GM23248 (cell line): ENCODE data around the gene SLC36A2. TPM values are rescaled to one million over a fixed set of nuclear protein-coding genes. Genes with fewer than 3 reads are reported as not detected.

Source experiments
- DNase-seq: peaks from one replicate; pipeline ENCODE4 v3.0.0-alpha.2; 2015
- H2AFZ ChIP-seq: fragments of 200-600 bp; sonication (generic); 2 replicates; pipeline ENCODE4 v1.6.1; 2016; ENCODE audit warnings: antibody characterized with exemption
- H3F3A ChIP-seq: fragments of 200-600 bp; sonication (generic); 2 replicates; pipeline ENCODE4 v1.6.1; 2016; ENCODE audit warnings: mild to moderate bottlenecking, antibody characterized with exemption, mixed run types; ENCODE audit not compliant: insufficient read depth
- H3K27ac ChIP-seq: fragments of 200-600 bp; sonication (generic); 2 replicates; pipeline ENCODE4 v1.5.1; 2016; ENCODE audit warnings: mild to moderate bottlenecking
- H3K27me3 ChIP-seq: fragments of 200-600 bp; sonication (generic); replicated peaks from 2 replicates; pipeline ENCODE4 v1.6.1; 2016; ENCODE audit warnings: mild to moderate bottlenecking; ENCODE audit not compliant: insufficient read depth
- H3K36me3 ChIP-seq: fragments of 200-600 bp; sonication (generic); 2 replicates; pipeline ENCODE4 v1.6.1; 2016; ENCODE audit warnings: low read depth, mild to moderate bottlenecking
- H3K4me1 ChIP-seq: fragments of 200-600 bp; sonication (generic); 2 replicates; pipeline ENCODE4 v1.6.1; 2016; ENCODE audit warnings: mild to moderate bottlenecking; ENCODE audit not compliant: insufficient read depth
- H3K4me2 ChIP-seq: fragments of 200-600 bp; sonication (generic); one replicate; pipeline ENCODE4 v1.6.1; 2016; ENCODE audit warnings: mild to moderate bottlenecking; ENCODE audit not compliant: unreplicated experiment
- H3K4me3 ChIP-seq: fragments of 200-600 bp; sonication (generic); 2 replicates; pipeline ENCODE4 v1.5.1; 2016; ENCODE audit warnings: mild to moderate bottlenecking
- H3K79me2 ChIP-seq: fragments of 200-600 bp; sonication (generic); 2 replicates; pipeline ENCODE4 v1.6.1; 2016; ENCODE audit warnings: mild to moderate bottlenecking; ENCODE audit not compliant: insufficient read depth
- H3K9ac ChIP-seq: fragments of 200-600 bp; sonication (generic); 2 replicates; pipeline ENCODE4 v1.6.1; 2016; ENCODE audit warnings: mild to moderate bottlenecking
- H3K9me2 ChIP-seq: fragments of 200-600 bp; sonication (generic); 2 replicates; pipeline ENCODE4 v1.6.1; 2016; ENCODE audit warnings: mixed run types, mild to moderate bottlenecking, moderate library complexity; ENCODE audit not compliant: insufficient read depth
- H3K9me3 ChIP-seq: fragments of 200-600 bp; sonication (generic); one replicate; pipeline ENCODE4 v1.6.1; 2017; ENCODE audit warnings: low read depth
- H4K20me1 ChIP-seq: fragments of 200-600 bp; sonication (generic); 2 replicates; pipeline ENCODE4 v1.6.0; 2016; ENCODE audit not compliant: insufficient read depth
- EZH2 ChIP-seq: fragments of 200-600 bp; sonication (generic); IDR thresholded peaks from 2 replicates; pipeline ENCODE4 v1.6.1; 2018; ENCODE audit warnings: antibody characterized with exemption, mild to moderate bottlenecking; ENCODE audit not compliant: insufficient read depth, poor library complexity, severe bottlenecking
- EZH2phosphoT487 ChIP-seq: fragments of 200-600 bp; sonication (generic); IDR thresholded peaks from 2 replicates; pipeline ENCODE4 v1.6.1; 2018; ENCODE audit warnings: antibody characterized with exemption, moderate library complexity, mild to moderate bottlenecking, low read depth; ENCODE audit not compliant: insufficient read depth
- WGBS, 2 experiments: methylation state at CpG; one replicate each; pipeline ENCODE4 v1.1.6; 2015 to 2017; ENCODE audit warnings: low lambda C conversion rate in 2 of 2, low coverage in 1 of 2; ENCODE audit errors: missing lambda C conversion rate in 2 of 2; 5-methylcytosine and 5-hydroxymethylcytosine counted together
- in situ Hi-C: fragments of 300-500 bp; cut with MboI; formaldehyde crosslinking; loops from 2 replicates; pipeline ENCODE4 v1.15.0; 2020
- polyA plus RNA-seq: library from polyadenylated mRNA; unstranded; fragments of >200 nt; fragmentation: Nextera tagmentation; extraction: Ambion mirVana; gene quantifications from 2 replicates; pipeline ENCODE4 v1.2.1, GENCODE V29; 2016
- total RNA-seq: library from RNA; depleted of rRNA; stranded (reverse); fragments of >200 nt; shearing (Covaris generic); gene quantifications from 2 replicates; pipeline ENCODE4 v1.2.3, GENCODE V29; 2014

SLC36A2 gene
- total and polyA plus RNA-seq, 2 experiments from 2014 or later = not detected

DNA sequence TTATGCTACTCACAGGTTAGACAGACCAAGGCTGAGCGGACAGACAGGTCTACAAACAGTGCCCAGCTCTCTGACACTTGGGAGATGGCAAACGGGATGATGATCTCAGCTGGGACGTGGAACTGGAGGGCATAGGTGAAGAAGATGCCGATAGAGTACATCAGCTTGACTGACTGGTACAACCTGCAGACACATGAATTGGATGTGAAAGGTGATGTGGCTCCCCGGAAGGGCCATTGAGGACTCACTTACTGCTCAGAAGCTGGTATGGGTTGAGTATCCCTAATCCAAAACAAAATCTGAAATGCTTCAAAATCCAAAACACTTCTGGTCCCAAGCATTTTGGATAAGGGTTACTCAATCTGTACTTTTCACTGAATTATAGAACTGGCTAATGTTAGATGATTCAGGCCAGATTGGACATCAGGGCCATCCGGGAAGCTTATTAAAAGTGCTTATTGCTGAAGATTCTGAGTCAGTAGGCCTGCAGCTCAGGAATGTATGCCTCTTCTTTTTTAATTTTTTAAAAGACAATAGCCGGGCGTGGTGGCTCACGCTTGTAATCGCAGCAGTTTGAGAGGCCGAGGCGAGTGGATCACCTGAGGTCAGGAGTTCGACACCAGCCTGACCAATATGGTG lies 66.2 kb downstream of the SLC36A2 start:
- H3K79me2 ChIP-seq = no peaks in the 10 kb centered on the region
- H3K9me2 ChIP-seq = no peaks in the 10 kb centered on the region
- no peak overlapping the region for H3K4me3 ChIP-seq
- 81% methylated on average over 13 of the region's 13 CpGs for WGBS, 2 experiments
- DNase-seq = no peak
- H3K27me3 ChIP-seq = 0 out of 2 replicates have a peak, but pooled peaks cover 18% of the 10 kb centered on the region
- no peaks in the 10 kb centered on the region for H3K36me3 ChIP-seq
- no peaks in the 10 kb centered on the region for H3K4me1 ChIP-seq
- TF ChIP-seq EZH2phosphoT487 = no peak
- no peak for TF ChIP-seq EZH2
- H2AFZ ChIP-seq = no peak overlapping the region
- in situ Hi-C loops = no loop called here
- H3K9me3 ChIP-seq = no peaks in the 10 kb centered on the region
- H3K4me2 ChIP-seq = no peak overlapping the region
- no peak overlapping the region for H3K9ac ChIP-seq
- no peaks in the 10 kb centered on the region for H4K20me1 ChIP-seq
- no peaks in the 10 kb centered on the region for H3F3A ChIP-seq
- H3K27ac ChIP-seq = no peak overlapping the region

DNA sequence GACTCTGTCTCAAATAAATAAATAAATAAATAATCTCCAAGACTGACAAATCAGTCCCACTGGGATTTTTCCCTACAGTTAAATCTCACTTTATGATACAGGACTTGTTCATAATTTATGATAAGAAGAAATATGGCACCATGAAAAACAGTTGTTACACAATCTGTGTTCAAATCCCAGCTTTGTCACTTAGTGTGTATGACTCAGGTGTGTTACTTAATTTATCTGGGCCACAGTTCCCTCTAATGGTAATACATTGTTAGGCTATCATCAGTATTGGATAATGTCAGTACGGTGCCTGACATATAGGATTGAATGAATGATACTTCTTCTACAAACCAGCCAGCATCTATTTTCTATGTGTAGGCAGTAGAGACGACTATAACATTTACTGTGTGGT lies 66.9 kb downstream of the SLC36A2 start:
- DNase-seq = no peak
- H3K4me3 ChIP-seq = no peak overlapping the region
- WGBS, 2 experiments = 56 to 66% methylated on average over 2 of the region's 2 CpGs
- no peaks in the 10 kb centered on the region for H4K20me1 ChIP-seq
- H3K36me3 ChIP-seq = no peaks in the 10 kb centered on the region
- no peak overlapping the region for H3K9ac ChIP-seq
- H3K27me3 ChIP-seq = 0 out of 2 replicates have a peak, but pooled peaks cover 18% of the 10 kb centered on the region
- H3K9me3 ChIP-seq = no peaks in the 10 kb centered on the region
- no peaks in the 10 kb centered on the region for H3K9me2 ChIP-seq
- H3K79me2 ChIP-seq = no peaks in the 10 kb centered on the region
- no peak overlapping the region for H3K27ac ChIP-seq
- no peak overlapping the region for H3K4me2 ChIP-seq
- TF ChIP-seq EZH2 (no peak), EZH2phosphoT487 (no peak)
- H2AFZ ChIP-seq = no peak overlapping the region
- in situ Hi-C loops = no loop called here
- H3K4me1 ChIP-seq = no peaks in the 10 kb centered on the region
- no peaks in the 10 kb centered on the region for H3F3A ChIP-seq

- Histone ChIP-seq H3K36me3 (no peaks in the 10 kb centered on the region), H3K9me3 (no peaks in the 10 kb centered on the region), H3K9ac (no peak overlapping the region), H4K20me1 (no peaks in the 10 kb centered on the region), H3F3A (no peaks in the 10 kb centered on the region), H3K27me3 (0 out of 2 replicates have a peak, but pooled peaks cover 14% of the 10 kb centered on the region), H2AFZ (no peak overlapping the region), H3K4me1 (no peaks in the 10 kb centered on the region), H3K27ac (no peak overlapping the region), H3K79me2 (no peaks in the 10 kb centered on the region), H3K4me3 (no peak overlapping the region), H3K9me2 (no peaks in the 10 kb centered on the region), H3K4me2 (no peak overlapping the region)
- DNase-seq = no peak
- in situ Hi-C loops = no loop called here
- WGBS, 2 experiments = 46% methylated on average over 5 of the region's 5 CpGs
- no peak for TF ChIP-seq EZH2
- TF ChIP-seq EZH2phosphoT487 = no peak
Measured at GRCh38 chr5:151278845-151279244, 68.5 kb downstream of the SLC36A2 start.

DNA sequence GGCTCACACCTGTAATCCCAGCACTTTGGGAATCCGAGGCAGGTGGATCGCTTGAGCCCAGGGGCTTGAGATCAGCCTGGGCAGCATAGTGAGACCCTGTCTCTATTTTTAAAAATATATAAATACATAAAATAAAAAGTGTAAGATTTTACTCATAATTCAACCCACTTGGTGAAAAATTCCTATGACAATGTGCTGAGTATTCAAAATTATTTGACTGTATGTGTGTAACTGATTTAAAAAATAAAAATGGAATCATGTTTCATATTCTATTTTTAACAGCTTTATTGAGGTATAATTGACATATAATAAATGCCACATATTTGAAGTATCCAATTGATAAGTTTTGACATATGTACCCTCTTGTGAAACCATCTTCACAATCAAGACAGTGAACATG lies 71.6 kb downstream of the SLC36A2 start:
- 0 out of 2 replicates have a peak, but pooled peaks cover 14% of the 10 kb centered on the region for H3K27me3 ChIP-seq
- no peak overlapping the region for H3K4me3 ChIP-seq
- in situ Hi-C loops = no loop called here
- no peaks in the 10 kb centered on the region for H3K79me2 ChIP-seq
- no peak overlapping the region for H3K4me2 ChIP-seq
- no peaks in the 10 kb centered on the region for H3K36me3 ChIP-seq
- no peaks in the 10 kb centered on the region for H3K9me3 ChIP-seq
- H4K20me1 ChIP-seq = no peaks in the 10 kb centered on the region
- no peak for DNase-seq
- WGBS, 2 experiments = 80 to 81% methylated on average over 2 of the region's 2 CpGs
- H3K9me2 ChIP-seq = no peaks in the 10 kb centered on the region
- no peak overlapping the region for H3K27ac ChIP-seq
- TF ChIP-seq EZH2 (no peak), EZH2phosphoT487 (no peak)
- H3K9ac ChIP-seq = no peak overlapping the region
- no peaks in the 10 kb centered on the region for H3F3A ChIP-seq
- no peak overlapping the region for H2AFZ ChIP-seq
- H3K4me1 ChIP-seq = no peaks in the 10 kb centered on the region

DNA sequence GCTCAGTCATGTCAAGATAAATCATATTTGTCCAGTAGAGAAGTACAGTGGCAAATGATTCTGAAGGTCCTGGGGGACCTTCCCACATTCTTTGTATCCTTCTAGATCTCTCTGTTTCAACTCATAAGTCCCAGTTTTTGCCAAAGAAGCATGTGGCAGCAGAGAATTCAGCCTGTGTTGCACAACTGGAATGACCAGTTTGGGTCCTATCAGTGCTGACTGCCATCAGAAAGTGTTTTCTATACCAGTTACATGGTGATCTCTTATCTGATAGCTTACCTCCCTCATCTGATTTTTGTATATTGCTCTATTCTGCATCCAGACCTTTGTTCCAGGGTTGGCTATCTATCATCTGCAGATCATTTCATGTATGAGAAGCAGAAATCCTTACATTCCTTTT lies 72.7 kb downstream of the SLC36A2 start:
- Histone ChIP-seq H3K9me2 (no peaks in the 10 kb centered on the region), H3K36me3 (no peaks in the 10 kb centered on the region), H3K79me2 (no peaks in the 10 kb centered on the region), H3K27ac (no peak overlapping the region), H3K4me2 (no peak overlapping the region), H4K20me1 (no peaks in the 10 kb centered on the region), H3K4me3 (no peak overlapping the region), H3K27me3 (0 out of 2 replicates have a peak, but pooled peaks cover 14% of the 10 kb centered on the region), H3F3A (no peaks in the 10 kb centered on the region), H3K9me3 (no peaks in the 10 kb centered on the region), H3K4me1 (no peaks in the 10 kb centered on the region), H2AFZ (no peak overlapping the region), H3K9ac (no peak overlapping the region)
- in situ Hi-C loops = no loop called here
- TF ChIP-seq EZH2 (no peak), EZH2phosphoT487 (no peak)
- DNase-seq = no peak
